Measurements from ENCODE around the gene KRT17.

The KRT17 gene

DNA sequence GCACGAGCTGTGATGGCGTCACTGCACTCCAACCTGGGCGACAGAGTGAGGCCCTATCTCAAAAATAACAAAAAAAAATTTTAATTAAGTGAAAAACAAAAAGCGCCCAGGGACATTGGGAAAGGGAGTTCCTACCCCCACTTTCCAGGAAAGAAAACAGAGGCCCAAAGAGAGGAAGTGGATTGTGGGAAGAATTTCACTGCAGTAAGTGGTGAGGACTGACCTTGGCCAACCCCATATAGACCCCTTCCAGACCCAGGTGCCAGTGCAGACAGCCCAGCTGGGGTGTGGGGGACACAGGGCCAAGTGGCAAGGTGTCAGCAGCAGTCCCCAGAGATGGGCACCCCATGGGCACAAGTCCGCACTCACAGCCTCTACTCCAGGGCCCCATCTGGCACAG, 29.0 kb upstream of the KRT17 start:
- no peaks in the 10 kb centered on the region for H3K9me3 ChIP-seq (ENCODE audit: control extremely low read depth in 1 of 5, control insufficient read depth in 4 of 5, insufficient read depth in 2 of 5, low read depth in 1 of 5, low read length in 4 of 5)
- WGBS (ENCODE audit: insufficient coverage): no CpG with 5 or more reads among the region's 5 CpGs
- peaks cover 0 to 17% (median 15%) of the 10 kb centered on the region in 4 experiments for H3K4me1 ChIP-seq (ENCODE audit: control extremely low read depth in 1 of 4, control insufficient read depth in 4 of 4, insufficient read depth in 4 of 4, low read length in 3 of 4)
- no peaks in the 10 kb centered on the region for H3K27me3 ChIP-seq (replicated peaks in 2 of 5; ENCODE audit: control insufficient read depth in 4 of 5, insufficient read depth in 5 of 5, low read length in 4 of 5)
- no peak overlapping the region for H3K4me3 ChIP-seq (ENCODE audit: control insufficient read depth in 1 of 7, extremely low read depth in 1 of 7, insufficient read depth in 4 of 7, low read depth in 2 of 7, low read length in 6 of 7)
- ChIA-PET POLR2A (no interaction called here), CTCF (interaction anchor here (0.7 to 10.7 kb wide), 4 partner anchors 12 to 801 kb away, joined by 3 to 239 read pairs (median 51); no protein-coding TSS in a partner anchor)
- no peak overlapping the region for H3K27ac ChIP-seq (ENCODE audit: insufficient read depth in 1 of 2, low read depth in 1 of 2, low read length in 2 of 2, poor library complexity in 1 of 2, severe bottlenecking in 2 of 2)
- H3K36me3 ChIP-seq (ENCODE audit: control insufficient read depth in 4 of 4, insufficient read depth in 4 of 4, low read length in 3 of 4): no peaks in the 10 kb centered on the region
- no peak for DNase-seq

DNA sequence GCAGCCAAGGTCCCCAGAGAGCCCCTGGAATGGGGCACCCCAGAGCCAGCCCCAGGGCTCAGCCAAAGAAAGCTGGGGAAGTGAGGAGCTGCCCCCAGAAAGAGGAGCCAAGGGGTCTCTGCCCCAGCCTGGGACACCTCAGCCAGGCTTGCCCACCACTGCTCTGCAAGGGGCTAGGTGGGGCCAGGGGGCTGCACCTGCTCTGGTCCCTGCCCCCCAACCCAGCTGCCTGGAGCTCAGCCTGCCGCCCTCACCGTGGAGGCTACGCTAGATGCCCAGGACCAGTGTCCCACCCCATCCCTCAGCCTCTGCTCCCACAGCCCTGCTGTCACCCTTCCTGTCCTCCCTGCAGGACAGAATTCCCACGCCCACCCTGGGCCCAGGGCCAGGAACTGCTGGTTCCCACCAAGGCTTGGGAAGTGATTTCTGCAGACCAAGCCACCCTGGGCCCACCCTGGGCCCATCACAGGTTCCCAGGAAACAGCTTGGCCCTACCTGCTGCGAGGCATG, 28.1 kb upstream of the KRT17 start:
- 92% methylated on average over 4 of the region's 5 CpGs for WGBS (ENCODE audit: insufficient coverage)
- POLR2A ChIA-PET: no interaction called here

DNA sequence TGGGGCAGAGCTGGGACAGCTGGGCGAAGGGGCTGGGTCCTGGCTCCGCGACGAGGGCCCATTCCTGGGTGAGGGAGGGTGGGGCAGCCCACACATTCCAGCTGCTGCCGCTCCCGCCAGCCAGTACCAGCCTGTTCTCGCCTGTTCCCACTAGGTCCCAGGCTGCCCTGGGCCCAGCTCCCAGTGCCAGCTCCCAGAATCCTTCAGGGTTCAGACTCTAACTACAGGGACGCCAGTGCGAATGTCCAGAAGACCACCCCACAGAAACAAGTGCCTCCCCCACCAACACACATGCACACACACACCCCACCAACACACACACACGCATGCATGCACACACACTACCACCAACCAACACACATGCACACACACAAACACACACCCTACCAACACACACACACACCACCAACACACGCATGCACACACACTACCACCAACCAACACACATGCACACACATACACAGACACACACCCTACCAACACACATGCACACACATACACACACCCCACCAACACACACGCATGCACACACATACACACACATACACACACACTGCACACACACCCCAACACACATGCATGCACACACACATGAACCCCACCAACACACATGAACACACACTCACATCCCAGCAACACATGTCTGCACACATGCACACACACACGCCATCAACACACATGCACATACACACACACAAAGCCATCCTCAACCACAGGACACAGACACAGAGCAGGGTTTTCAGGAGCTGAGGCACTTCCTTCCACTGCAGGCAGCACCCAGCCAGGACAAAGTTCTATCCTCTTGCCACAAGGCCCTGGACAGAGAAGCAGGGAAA, 27.5 kb upstream of the KRT17 start:
- WGBS (ENCODE audit: insufficient coverage): 100% methylated on average over 4 of the region's 13 CpGs
- DNase-seq: no peak
- Histone ChIP-seq H3K4me1 (ENCODE audit: control extremely low read depth in 1 of 4, control insufficient read depth in 4 of 4, insufficient read depth in 4 of 4, low read length in 3 of 4) (peaks cover 0 to 17% (median 14%) of the 10 kb centered on the region in 4 experiments), H3K4me3 (ENCODE audit: control insufficient read depth in 1 of 7, extremely low read depth in 1 of 7, insufficient read depth in 4 of 7, low read depth in 2 of 7, low read length in 6 of 7) (no peak overlapping the region), H3K27me3 (replicated peaks in 2 of 5; ENCODE audit: control insufficient read depth in 4 of 5, insufficient read depth in 5 of 5, low read length in 4 of 5) (no peaks in the 10 kb centered on the region), H3K27ac (ENCODE audit: insufficient read depth in 1 of 2, low read depth in 1 of 2, low read length in 2 of 2, poor library complexity in 1 of 2, severe bottlenecking in 2 of 2) (no peak overlapping the region), H3K36me3 (ENCODE audit: control insufficient read depth in 4 of 4, insufficient read depth in 4 of 4, low read length in 3 of 4) (no peaks in the 10 kb centered on the region), H3K9me3 (ENCODE audit: control extremely low read depth in 1 of 5, control insufficient read depth in 4 of 5, insufficient read depth in 2 of 5, low read depth in 1 of 5, low read length in 4 of 5) (no peaks in the 10 kb centered on the region)
- ChIA-PET CTCF (interaction anchor here (7.8 to 10.7 kb wide), 2 partner anchors 13 to 101 kb away, joined by 98 to 239 read pairs; no protein-coding TSS in a partner anchor), POLR2A (no interaction called here)

More for the DNA sequence above, 28.1 kb upstream of the KRT17 start:
- CTCF ChIA-PET: interaction anchor here (1.0 to 10.7 kb wide), 3 partner anchors 12 to 801 kb away, joined by 4 to 239 read pairs (median 98); no protein-coding TSS in a partner anchor
- H3K4me3 ChIP-seq (ENCODE audit: control insufficient read depth in 1 of 7, extremely low read depth in 1 of 7, insufficient read depth in 4 of 7, low read depth in 2 of 7, low read length in 6 of 7): no peak overlapping the region
- H3K4me1 ChIP-seq (ENCODE audit: control extremely low read depth in 1 of 4, control insufficient read depth in 4 of 4, insufficient read depth in 4 of 4, low read length in 3 of 4): peaks cover 0 to 19% (median 18%) of the 10 kb centered on the region in 4 experiments
- DNase-seq: no peak
- H3K36me3 ChIP-seq (ENCODE audit: control insufficient read depth in 4 of 4, insufficient read depth in 4 of 4, low read length in 3 of 4): no peaks in the 10 kb centered on the region
- no peak overlapping the region for H3K27ac ChIP-seq (ENCODE audit: insufficient read depth in 1 of 2, low read depth in 1 of 2, low read length in 2 of 2, poor library complexity in 1 of 2, severe bottlenecking in 2 of 2)
- no peaks in the 10 kb centered on the region for H3K9me3 ChIP-seq (ENCODE audit: control extremely low read depth in 1 of 5, control insufficient read depth in 4 of 5, insufficient read depth in 2 of 5, low read depth in 1 of 5, low read length in 4 of 5)
- H3K27me3 ChIP-seq (replicated peaks in 2 of 5; ENCODE audit: control insufficient read depth in 4 of 5, insufficient read depth in 5 of 5, low read length in 4 of 5): no peaks in the 10 kb centered on the region

DNA sequence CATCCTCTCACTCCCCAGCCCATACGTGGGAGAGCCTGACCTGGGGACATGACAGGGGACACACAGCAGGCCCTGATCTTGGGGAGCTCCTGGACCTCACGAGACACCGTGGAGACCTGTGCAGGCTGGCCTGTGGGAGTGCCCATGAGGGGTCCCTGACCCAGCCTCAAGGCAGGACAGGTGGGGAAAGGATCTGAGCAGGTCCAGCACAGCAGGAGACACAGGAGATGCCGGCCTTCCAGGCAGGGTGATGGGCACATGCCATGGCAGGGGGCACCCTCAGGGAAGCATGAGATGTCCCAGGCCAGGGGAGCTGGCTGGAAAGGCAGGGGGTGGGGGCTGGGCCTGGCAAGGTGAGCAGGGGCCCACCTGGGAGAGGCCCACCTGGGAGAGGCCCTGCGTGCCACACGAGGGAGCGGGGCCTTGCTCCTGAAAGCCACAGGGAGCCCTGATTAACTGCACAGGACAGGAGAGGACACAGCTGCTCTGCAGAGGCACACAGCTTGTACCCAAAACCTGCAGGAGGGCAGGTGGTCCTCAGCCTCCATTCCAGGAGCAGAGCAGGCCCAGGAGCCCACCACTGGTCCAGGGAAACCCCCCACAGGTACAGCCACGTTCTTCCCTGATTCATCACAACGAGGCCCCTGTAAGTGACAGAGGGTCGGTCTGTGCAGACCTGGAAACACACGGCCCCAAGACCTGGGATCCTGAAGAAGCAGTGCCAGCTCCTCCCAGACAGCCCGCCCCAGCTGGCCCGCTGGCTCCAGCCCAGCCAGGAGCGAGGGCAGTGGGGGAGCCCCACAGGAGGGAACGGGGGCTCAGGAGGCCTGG, 26.6 kb upstream of the KRT17 start:
- Histone ChIP-seq H3K4me1 (ENCODE audit: control extremely low read depth in 1 of 4, control insufficient read depth in 4 of 4, insufficient read depth in 4 of 4, low read length in 3 of 4) (peaks cover 0 to 18% (median 14%) of the 10 kb centered on the region in 4 experiments), H3K4me3 (ENCODE audit: control insufficient read depth in 1 of 7, extremely low read depth in 1 of 7, insufficient read depth in 4 of 7, low read depth in 2 of 7, low read length in 6 of 7) (no peak overlapping the region), H3K9me3 (ENCODE audit: control extremely low read depth in 1 of 5, control insufficient read depth in 4 of 5, insufficient read depth in 2 of 5, low read depth in 1 of 5, low read length in 4 of 5) (no peaks in the 10 kb centered on the region), H3K27ac (ENCODE audit: insufficient read depth in 1 of 2, low read depth in 1 of 2, low read length in 2 of 2, poor library complexity in 1 of 2, severe bottlenecking in 2 of 2) (no peak overlapping the region), H3K36me3 (ENCODE audit: control insufficient read depth in 4 of 4, insufficient read depth in 4 of 4, low read length in 3 of 4) (no peaks in the 10 kb centered on the region), H3K27me3 (replicated peaks in 2 of 5; ENCODE audit: control insufficient read depth in 4 of 5, insufficient read depth in 5 of 5, low read length in 4 of 5) (no peaks in the 10 kb centered on the region)
- ChIA-PET CTCF (interaction anchor here (7.8 to 10.7 kb wide), 2 partner anchors 14 to 101 kb away, joined by 98 to 239 read pairs; no protein-coding TSS in a partner anchor), POLR2A (no interaction called here)
- WGBS (ENCODE audit: insufficient coverage): 91% methylated on average over 15 of the region's 15 CpGs
- DNase-seq: no peak

DNA sequence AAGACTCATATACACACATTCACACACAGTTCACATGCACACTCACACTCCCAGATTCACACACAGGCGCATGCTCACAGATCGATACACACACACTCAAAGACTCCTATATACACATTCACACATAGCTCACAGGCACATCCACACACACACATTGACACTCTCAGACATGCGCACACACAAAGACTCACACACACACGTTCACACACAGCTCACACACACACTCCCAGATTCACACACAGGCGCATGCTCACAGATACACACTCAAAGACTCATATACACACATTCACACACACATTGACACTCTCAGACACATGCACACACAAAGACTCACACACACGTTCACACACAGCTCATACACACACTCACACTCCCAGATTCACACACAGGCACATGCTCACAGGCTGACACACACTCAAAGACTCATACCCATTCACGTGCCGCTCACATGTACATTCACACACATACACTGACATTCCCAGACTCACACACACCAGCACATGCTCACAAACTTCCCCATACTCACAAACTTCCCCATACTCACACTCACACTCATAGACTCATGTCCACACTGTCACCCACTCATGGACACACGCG, 25.6 kb upstream of the KRT17 start:
- no peaks in the 10 kb centered on the region for H3K27me3 ChIP-seq (replicated peaks in 2 of 5; ENCODE audit: control insufficient read depth in 4 of 5, insufficient read depth in 5 of 5, low read length in 4 of 5)
- H3K27ac ChIP-seq (ENCODE audit: insufficient read depth in 1 of 2, low read depth in 1 of 2, low read length in 2 of 2, poor library complexity in 1 of 2, severe bottlenecking in 2 of 2): no peak overlapping the region
- no peak overlapping the region for H3K4me3 ChIP-seq (ENCODE audit: control insufficient read depth in 1 of 7, extremely low read depth in 1 of 7, insufficient read depth in 4 of 7, low read depth in 2 of 7, low read length in 6 of 7)
- H3K9me3 ChIP-seq (ENCODE audit: control extremely low read depth in 1 of 5, control insufficient read depth in 4 of 5, insufficient read depth in 2 of 5, low read depth in 1 of 5, low read length in 4 of 5): no peaks in the 10 kb centered on the region
- WGBS (ENCODE audit: insufficient coverage): 91% methylated on average over 8 of the region's 10 CpGs
- peaks cover 0 to 28% (median 24%) of the 10 kb centered on the region in 4 experiments for H3K4me1 ChIP-seq (ENCODE audit: control extremely low read depth in 1 of 4, control insufficient read depth in 4 of 4, insufficient read depth in 4 of 4, low read length in 3 of 4)
- ChIA-PET POLR2A (no interaction called here), CTCF (interaction anchor here (0.7 to 10.7 kb wide), 11 partner anchors 8 to 793 kb away, joined by 4 to 239 read pairs (median 9); partner anchors contain the start of gene EIF1)
- DNase-seq: no peak
- no peaks in the 10 kb centered on the region for H3K36me3 ChIP-seq (ENCODE audit: control insufficient read depth in 4 of 4, insufficient read depth in 4 of 4, low read length in 3 of 4)

DNA sequence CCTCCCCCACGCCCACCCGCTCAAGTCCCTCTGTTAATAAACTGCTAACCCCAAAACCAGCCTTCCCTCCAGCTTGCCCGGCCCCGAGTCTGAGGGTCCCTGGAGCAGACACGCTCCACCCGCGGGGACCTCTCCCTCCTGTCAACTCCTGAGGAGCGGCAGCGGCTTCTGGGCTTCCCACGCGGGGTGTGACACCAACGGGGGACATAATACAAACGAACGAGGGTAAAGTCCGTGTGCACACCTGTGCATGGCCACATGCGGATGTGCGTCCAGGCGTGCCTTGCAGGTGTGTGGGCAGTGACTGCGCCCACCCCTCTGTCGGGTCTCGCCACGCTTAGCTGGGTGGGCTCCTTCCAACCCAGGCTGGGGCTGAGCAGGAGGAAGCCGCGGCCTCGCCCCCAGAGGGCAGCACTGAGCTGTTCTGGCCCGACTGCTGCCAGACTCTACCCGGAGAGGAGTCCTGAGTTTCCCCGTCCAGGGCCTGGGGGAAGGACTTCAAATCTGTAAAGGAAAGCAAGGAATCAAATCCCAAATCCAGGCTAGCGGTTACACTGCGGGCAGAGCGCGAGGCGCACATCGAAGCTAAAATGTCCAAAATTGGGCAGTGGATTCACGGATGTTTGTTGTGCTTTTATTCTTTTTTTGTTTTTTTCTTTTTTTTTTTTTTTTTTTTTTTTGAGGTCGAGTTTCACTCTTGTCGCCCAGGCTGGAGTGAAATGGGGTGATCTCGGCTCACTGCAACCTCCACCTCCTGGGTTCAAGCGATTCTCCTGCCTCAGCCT, 24.2 kb upstream of the KRT17 start:
- POLR2A ChIA-PET: interaction anchor here (0.7 to 0.8 kb wide), 2 partner anchors 14 to 17 kb away, joined by 3 to 4 read pairs; no protein-coding TSS in a partner anchor
- Histone ChIP-seq H3K4me3 (ENCODE audit: control insufficient read depth in 1 of 7, extremely low read depth in 1 of 7, insufficient read depth in 4 of 7, low read depth in 2 of 7, low read length in 6 of 7) (peak overlapping the region; percentile 18 to 75 (median 46)), H3K36me3 (ENCODE audit: control insufficient read depth in 4 of 4, insufficient read depth in 4 of 4, low read length in 3 of 4) (no peaks in the 10 kb centered on the region), H3K4me1 (ENCODE audit: control extremely low read depth in 1 of 4, control insufficient read depth in 4 of 4, insufficient read depth in 4 of 4, low read length in 3 of 4) (peaks cover 0 to 34% (median 29%) of the 10 kb centered on the region in 4 experiments), H3K27ac (ENCODE audit: insufficient read depth in 1 of 2, low read depth in 1 of 2, low read length in 2 of 2, poor library complexity in 1 of 2, severe bottlenecking in 2 of 2) (no peak overlapping the region), H3K9me3 (ENCODE audit: control extremely low read depth in 1 of 5, control insufficient read depth in 4 of 5, insufficient read depth in 2 of 5, low read depth in 1 of 5, low read length in 4 of 5) (no peaks in the 10 kb centered on the region), H3K27me3 (replicated peaks in 2 of 5; ENCODE audit: control insufficient read depth in 4 of 5, insufficient read depth in 5 of 5, low read length in 4 of 5) (no peaks in the 10 kb centered on the region)
- CTCF ChIA-PET: interaction anchor here (0.8 to 10.7 kb wide), 28 partner anchors 9 to 792 kb away, joined by 3 to 239 read pairs (median 5); partner anchors contain the start of gene EIF1
- 1% methylated on average over 29 of the region's 39 CpGs for WGBS (ENCODE audit: insufficient coverage)
- DNase-seq: peak; percentile 79 to 85 (median 81)

Measured in common myeloid progenitor, CD34-positive (primary cell).